ENCODE data around the gene MKLN1. TPM values are rescaled to one million over a fixed set of nuclear protein-coding genes. Genes with fewer than 3 reads are reported as not detected.

Gene MKLN1
- polyA plus RNA-seq, 1 experiment, result 25.6 TPM

DNA sequence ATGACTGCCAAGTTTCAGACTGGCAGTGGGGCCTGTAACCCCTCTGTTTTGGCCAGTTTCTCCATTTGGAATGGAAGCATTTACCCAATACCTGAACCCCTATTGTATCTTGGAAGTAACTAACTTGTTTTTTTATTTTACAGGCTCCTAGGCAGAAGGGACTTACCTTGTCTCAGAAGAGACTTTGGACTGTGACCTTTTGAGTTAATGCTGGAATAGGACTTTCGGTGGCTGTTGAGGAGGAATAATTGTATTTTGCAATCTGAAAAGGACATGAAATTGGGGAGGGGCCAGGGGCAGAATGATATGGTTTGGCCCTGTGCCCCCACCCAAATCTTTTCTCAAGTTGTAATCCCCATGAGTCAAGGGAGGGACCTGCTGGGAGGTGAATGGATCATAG lies 20.0 kb upstream of the MKLN1 start:
- H3K27me3 ChIP-seq (ENCODE audit: control insufficient read depth, insufficient read depth, low read length), result no peaks in the 10 kb centered on the region
- no peak for DNase-seq (ENCODE audit: low read depth)
- no peak overlapping the region for H3K4me3 ChIP-seq (ENCODE audit: low read depth, low read length)
- CTCF ChIA-PET, result interaction anchor here (0.5 kb wide), 1 partner anchor 213 kb away, joined by 4 read pairs; no protein-coding TSS in a partner anchor
- POLR2A ChIA-PET, result no interaction called here
- H3K36me3 ChIP-seq (ENCODE audit: control insufficient read depth, insufficient read depth, low read length), result no peaks in the 10 kb centered on the region
- TF ChIP-seq, protein P1, sequence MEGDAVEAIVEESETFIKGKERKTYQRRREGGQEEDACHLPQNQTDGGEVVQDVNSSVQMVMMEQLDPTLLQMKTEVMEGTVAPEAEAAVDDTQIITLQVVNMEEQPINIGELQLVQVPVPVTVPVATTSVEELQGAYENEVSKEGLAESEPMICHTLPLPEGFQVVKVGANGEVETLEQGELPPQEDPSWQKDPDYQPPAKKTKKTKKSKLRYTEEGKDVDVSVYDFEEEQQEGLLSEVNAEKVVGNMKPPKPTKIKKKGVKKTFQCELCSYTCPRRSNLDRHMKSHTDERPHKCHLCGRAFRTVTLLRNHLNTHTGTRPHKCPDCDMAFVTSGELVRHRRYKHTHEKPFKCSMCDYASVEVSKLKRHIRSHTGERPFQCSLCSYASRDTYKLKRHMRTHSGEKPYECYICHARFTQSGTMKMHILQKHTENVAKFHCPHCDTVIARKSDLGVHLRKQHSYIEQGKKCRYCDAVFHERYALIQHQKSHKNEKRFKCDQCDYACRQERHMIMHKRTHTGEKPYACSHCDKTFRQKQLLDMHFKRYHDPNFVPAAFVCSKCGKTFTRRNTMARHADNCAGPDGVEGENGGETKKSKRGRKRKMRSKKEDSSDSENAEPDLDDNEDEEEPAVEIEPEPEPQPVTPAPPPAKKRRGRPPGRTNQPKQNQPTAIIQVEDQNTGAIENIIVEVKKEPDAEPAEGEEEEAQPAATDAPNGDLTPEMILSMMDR (IDR thresholded peaks at IDR 0.05; ENCODE audit: insufficient read depth, low read depth, low read length), result no peak

DNA sequence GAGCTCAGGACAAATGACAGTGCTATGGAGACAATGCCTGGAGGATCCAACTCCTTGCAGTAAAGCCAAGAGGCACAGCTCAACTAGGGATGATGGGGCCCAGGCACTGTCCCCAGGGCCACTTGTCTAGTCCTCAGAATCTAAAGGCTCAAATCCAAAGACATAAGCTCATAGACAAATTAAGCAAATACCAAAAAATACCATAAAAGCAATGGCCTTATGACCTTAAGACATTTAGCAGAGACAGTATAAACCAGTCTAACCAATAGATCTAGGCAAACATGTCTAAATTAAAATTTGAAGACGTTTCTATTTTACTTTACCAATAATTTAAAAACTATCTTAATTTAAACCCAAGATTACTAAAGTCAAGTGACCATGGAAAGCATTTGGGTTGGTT lies 14.8 kb upstream of the MKLN1 start:
- DNase-seq (ENCODE audit: low read depth), result no peak
- CTCF ChIA-PET, result interaction anchor here (0.8 kb wide), 1 partner anchor 242 kb away, joined by 4 read pairs; no protein-coding TSS in a partner anchor
- no peak overlapping the region for H3K4me3 ChIP-seq (ENCODE audit: low read depth, low read length)
- H3K36me3 ChIP-seq (ENCODE audit: control insufficient read depth, insufficient read depth, low read length), result no peaks in the 10 kb centered on the region; the same call in 1 of the 2 replicates
- TF ChIP-seq, protein P1 (IDR thresholded peaks at IDR 0.05; ENCODE audit: insufficient read depth, low read depth, low read length), result no peak
- POLR2A ChIA-PET, result no interaction called here
- no peaks in the 10 kb centered on the region for H3K27me3 ChIP-seq (ENCODE audit: control insufficient read depth, insufficient read depth, low read length)

DNA sequence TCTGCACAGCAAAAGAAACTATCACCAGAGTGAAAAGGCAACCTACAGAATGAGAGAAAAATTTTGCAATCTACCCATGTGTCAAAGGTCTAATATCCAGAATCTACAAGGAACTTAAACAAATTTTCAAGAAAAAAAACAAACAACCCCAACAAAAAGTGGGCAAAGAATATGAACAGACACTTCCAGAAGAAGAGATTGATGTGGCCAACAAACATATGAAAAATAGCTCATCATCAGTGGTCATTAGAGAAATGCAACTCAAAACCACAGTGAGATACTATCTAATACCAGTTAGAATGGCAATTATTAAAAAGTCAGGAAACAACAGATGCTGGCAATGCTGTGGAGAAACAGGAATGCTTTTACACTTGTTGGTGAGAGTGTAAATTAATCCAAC lies 7.1 kb upstream of the MKLN1 start:
- CTCF ChIA-PET, result no interaction called here
- TF ChIP-seq, protein P1 (IDR thresholded peaks at IDR 0.05; ENCODE audit: insufficient read depth, low read depth, low read length), result no peak
- no peak for DNase-seq (ENCODE audit: low read depth)
- no peaks in the 10 kb centered on the region for H3K36me3 ChIP-seq (ENCODE audit: control insufficient read depth, insufficient read depth, low read length)
- POLR2A ChIA-PET, result no interaction called here
- no peak overlapping the region for H3K4me3 ChIP-seq (ENCODE audit: low read depth, low read length)
- no peaks in the 10 kb centered on the region for H3K27me3 ChIP-seq (ENCODE audit: control insufficient read depth, insufficient read depth, low read length)

DNA sequence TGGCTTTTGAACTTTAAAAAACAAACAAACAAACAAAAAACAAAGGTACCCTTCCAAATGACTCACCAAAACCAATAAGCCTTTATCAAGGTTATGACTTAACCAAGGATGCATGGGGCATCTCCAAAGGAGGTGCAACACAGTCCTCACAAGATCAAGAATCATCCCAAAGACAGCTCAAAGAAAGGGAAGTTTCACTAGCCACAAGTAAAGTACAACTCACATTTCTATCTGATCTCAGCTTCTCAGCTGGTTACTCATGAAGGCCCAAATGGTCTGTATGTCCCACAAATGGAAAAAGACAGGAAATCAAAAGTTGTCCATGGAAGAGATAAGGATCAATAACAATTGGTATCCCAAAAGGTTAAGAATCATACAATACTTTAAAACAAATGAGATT lies 6.0 kb upstream of the MKLN1 start:
- no peak for DNase-seq (ENCODE audit: low read depth)
- Histone ChIP-seq H3K36me3 (ENCODE audit: control insufficient read depth, insufficient read depth, low read length) (no peaks in the 10 kb centered on the region), H3K27me3 (ENCODE audit: control insufficient read depth, insufficient read depth, low read length) (no peaks in the 10 kb centered on the region), H3K4me3 (ENCODE audit: low read depth, low read length) (no peak overlapping the region)
- CTCF ChIA-PET, result no interaction called here
- POLR2A ChIA-PET, result interaction anchor here (0.6 kb wide), 1 partner anchor 23 kb away, joined by 4 read pairs; no protein-coding TSS in a partner anchor
- TF ChIP-seq, protein P1 (IDR thresholded peaks at IDR 0.05; ENCODE audit: insufficient read depth, low read depth, low read length), result no peak

DNA sequence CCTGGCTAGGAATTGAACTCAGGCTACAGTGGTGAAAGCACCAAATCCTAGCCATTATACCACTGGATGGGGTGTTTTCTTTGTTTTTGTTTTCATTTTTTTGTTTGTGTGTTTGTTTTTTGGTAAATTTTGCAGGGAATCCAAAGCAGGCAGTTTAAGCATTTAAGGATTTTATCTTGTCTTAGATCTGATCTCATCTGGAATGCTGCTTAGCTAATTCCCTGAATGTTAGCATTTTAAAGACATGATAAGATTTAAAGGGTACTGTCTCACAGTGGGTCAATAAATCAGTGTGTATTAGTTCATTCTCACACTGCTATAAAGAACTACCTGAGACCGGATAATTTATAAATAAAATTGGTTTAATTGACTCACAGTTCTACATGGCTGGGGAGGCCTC lies 5.6 kb upstream of the MKLN1 start:
- CTCF ChIA-PET, result no interaction called here
- TF ChIP-seq, protein P1 (IDR thresholded peaks at IDR 0.05; ENCODE audit: insufficient read depth, low read depth, low read length), result no peak
- no peak for DNase-seq (ENCODE audit: low read depth)
- H3K4me3 ChIP-seq (ENCODE audit: low read depth, low read length), result no peak overlapping the region
- POLR2A ChIA-PET, result interaction anchor here (0.6 kb wide), 1 partner anchor 23 kb away, joined by 4 read pairs; no protein-coding TSS in a partner anchor
- H3K27me3 ChIP-seq (ENCODE audit: control insufficient read depth, insufficient read depth, low read length), result no peaks in the 10 kb centered on the region
- H3K36me3 ChIP-seq (ENCODE audit: control insufficient read depth, insufficient read depth, low read length), result no peaks in the 10 kb centered on the region
